Tibial nerve (tissue), 4 donors: ENCODE data around the gene PDX1.

ENCODE experiments used
- EP300 ChIP-seq, 2 donors: sonication (generic); formaldehyde crosslinking; IDR thresholded peaks; one replicate each; pipeline ENCODE4 v1.6.1; 2017; ENCODE audit warnings: antibody characterized with exemption in 2 of 2, mild to moderate bottlenecking in 1 of 2
- POLR2A ChIP-seq, 2 donors: fragments of 450-650 bp; IDR thresholded peaks; one replicate each; pipeline ENCODE4 v1.6.1; 2017; ENCODE audit warnings: antibody characterized with exemption in 2 of 2, mild to moderate bottlenecking in 2 of 2, moderate library complexity in 2 of 2
- TF ChIP-seq, protein P1 (sequence below), 5 experiments: fragments of 200-600 bp in 3 of 5; fragments of 450-650 bp in 2 of 5; sonication (generic) in 3 of 5; IDR thresholded peaks; one replicate each; pipeline ENCODE4 v1.5.1; 2016 to 2019; ENCODE audit warnings: antibody characterized with exemption in 5 of 5, mild to moderate bottlenecking in 3 of 5, moderate library complexity in 2 of 5

DNA sequence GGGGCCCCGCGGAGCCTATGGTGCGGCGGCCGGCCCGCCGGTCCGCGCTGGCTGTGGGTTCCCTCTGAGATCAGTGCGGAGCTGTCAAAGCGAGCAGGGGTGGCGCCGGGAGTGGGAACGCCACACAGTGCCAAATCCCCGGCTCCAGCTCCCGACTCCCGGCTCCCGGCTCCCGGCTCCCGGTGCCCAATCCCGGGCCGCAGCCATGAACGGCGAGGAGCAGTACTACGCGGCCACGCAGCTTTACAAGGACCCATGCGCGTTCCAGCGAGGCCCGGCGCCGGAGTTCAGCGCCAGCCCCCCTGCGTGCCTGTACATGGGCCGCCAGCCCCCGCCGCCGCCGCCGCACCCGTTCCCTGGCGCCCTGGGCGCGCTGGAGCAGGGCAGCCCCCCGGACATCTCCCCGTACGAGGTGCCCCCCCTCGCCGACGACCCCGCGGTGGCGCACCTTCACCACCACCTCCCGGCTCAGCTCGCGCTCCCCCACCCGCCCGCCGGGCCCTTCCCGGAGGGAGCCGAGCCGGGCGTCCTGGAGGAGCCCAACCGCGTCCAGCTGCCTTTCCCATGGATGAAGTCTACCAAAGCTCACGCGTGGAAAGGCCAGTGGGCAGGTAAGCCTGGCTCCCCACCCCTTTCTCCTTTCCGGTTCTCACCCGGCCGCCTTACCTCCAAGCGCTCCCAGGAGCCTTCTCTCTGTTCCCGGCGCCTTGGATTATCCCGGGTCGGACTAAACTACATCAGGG is at the start of gene PDX1:
- TF ChIP-seq, protein P1, sequence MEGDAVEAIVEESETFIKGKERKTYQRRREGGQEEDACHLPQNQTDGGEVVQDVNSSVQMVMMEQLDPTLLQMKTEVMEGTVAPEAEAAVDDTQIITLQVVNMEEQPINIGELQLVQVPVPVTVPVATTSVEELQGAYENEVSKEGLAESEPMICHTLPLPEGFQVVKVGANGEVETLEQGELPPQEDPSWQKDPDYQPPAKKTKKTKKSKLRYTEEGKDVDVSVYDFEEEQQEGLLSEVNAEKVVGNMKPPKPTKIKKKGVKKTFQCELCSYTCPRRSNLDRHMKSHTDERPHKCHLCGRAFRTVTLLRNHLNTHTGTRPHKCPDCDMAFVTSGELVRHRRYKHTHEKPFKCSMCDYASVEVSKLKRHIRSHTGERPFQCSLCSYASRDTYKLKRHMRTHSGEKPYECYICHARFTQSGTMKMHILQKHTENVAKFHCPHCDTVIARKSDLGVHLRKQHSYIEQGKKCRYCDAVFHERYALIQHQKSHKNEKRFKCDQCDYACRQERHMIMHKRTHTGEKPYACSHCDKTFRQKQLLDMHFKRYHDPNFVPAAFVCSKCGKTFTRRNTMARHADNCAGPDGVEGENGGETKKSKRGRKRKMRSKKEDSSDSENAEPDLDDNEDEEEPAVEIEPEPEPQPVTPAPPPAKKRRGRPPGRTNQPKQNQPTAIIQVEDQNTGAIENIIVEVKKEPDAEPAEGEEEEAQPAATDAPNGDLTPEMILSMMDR (IDR thresholded peaks at IDR 0.05): no peak
- TF ChIP-seq EP300 (IDR thresholded peaks at IDR 0.05): no peak
- no peak for TF ChIP-seq POLR2A (IDR thresholded peaks at IDR 0.05)
